GM12874 (cell line): ENCODE results near the gene ZNF155.

Experiments
- TF ChIP-seq, protein P1 (sequence below): IDR thresholded peaks from 2 replicates; pipeline ENCODE4 v1.5.1; 2011; ENCODE audit warnings: low read depth, mild to moderate bottlenecking, control low read depth, low read length, moderate library complexity; ENCODE audit not compliant: insufficient read depth

ZNF155 gene

DNA sequence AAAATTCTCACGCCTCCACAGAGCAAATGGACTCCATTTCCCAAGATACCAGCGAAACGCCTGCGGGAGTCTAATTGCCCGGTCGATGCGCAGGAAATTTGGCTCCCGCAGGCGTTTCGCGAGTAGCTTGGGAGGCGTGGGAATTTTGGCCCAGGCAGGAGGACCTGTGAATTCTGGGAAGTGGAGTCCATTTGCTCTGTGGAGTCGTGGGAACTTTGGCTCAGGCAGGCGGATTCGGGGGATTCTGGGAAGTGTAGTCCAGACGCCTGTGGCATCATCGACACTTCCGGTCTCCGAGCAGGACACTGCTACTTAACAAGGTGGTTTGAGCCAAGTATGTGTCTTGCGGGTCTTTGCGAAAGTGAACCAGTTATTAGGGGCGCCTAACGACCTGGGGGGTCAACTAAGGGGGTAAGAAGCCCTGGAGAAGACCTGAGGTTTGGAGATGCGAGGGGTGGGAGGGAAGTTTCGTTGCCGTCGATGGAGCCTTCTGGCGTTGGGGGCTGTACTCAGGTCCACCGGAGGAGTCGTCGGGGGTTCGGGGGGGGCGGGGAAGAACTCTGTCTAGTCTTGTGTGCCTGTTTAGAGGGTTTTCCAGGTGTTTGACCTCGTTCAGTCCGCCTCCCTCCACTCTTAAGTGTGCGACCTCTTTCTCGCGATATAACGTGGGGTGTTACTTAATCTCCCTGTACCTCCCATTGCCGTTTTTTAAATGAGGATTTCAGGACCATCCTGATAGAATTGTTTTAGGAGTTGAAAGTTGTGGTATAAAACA is at the start of gene ZNF155:
Gene ZNF155, plus strand, starts transcription at position 277 of the 775 bp plus-strand sequence. CDS start 4,356 bp downstream, outside the sequence.
- TF ChIP-seq, protein P1, sequence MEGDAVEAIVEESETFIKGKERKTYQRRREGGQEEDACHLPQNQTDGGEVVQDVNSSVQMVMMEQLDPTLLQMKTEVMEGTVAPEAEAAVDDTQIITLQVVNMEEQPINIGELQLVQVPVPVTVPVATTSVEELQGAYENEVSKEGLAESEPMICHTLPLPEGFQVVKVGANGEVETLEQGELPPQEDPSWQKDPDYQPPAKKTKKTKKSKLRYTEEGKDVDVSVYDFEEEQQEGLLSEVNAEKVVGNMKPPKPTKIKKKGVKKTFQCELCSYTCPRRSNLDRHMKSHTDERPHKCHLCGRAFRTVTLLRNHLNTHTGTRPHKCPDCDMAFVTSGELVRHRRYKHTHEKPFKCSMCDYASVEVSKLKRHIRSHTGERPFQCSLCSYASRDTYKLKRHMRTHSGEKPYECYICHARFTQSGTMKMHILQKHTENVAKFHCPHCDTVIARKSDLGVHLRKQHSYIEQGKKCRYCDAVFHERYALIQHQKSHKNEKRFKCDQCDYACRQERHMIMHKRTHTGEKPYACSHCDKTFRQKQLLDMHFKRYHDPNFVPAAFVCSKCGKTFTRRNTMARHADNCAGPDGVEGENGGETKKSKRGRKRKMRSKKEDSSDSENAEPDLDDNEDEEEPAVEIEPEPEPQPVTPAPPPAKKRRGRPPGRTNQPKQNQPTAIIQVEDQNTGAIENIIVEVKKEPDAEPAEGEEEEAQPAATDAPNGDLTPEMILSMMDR = no peak

GRCh38 chr19:43934985-43935708 is 48.8 kb upstream of the ZNF155 start, which contains the start of gene ZNF45:
TSS of gene ZNF45 (minus strand) at chr19:43935282. CDS start at chr19:43922185, 13,097 bp downstream.
- TF ChIP-seq, protein P1 = no peak

GRCh38 chr19:43936188-43936587 is 47.8 kb upstream of the ZNF155 start:
- TF ChIP-seq, protein P1 = no peak

- TF ChIP-seq, protein P1 = no peak
Measured at GRCh38 chr19:43939557-43940260, 44.3 kb upstream of the ZNF155 start.

DNA sequence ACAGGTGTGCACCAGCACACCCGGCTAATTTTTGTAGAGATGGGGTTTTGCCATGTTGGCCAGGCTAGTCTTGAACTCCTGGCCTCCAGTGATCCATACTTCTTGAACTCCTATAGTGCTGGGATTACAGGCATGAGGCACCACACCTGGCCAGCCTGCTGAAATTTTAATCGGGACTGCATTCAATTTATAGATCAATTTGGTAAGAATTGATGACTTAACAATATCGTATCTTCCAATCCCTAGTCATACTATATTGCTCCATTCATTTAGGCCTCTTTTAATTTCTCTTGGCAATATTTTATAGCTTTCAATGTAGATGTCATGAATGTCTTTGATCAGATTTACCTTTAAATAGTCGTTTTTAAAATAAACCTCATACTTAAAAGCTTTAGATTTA is 43.3 kb upstream of the ZNF155 start:
- TF ChIP-seq, protein P1 = no peak

DNA sequence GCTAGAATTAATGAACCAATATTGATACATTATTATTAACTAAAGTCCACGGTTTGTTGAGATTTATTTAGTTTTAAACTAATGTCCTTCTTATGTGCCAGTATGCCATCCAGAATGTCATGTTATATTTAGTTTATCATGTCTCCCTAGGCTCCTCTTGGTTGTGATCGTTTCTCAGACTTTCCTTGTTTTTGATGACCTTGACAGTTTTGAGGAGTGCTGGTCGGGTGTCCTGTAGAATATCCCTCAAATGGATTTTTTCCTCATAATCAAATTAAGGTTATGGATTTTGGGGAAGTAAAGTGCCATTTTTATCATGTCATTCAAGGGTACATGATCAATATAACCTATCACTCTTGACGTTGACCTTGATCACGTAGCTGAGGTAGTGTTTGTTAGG is 42.8 kb upstream of the ZNF155 start:
- TF ChIP-seq, protein P1 = no peak
